GM23248 (cell line): ENCODE measurements around the gene MCOLN1. TPM values are rescaled to one million over a fixed set of nuclear protein-coding genes. Genes with fewer than 3 reads are reported as not detected.
A peak's percentile ranks its signal among the peaks of the same experiment; 100 is the strongest.

Source experiments
- DNase-seq: peaks from one replicate; pipeline ENCODE4 v3.0.0-alpha.2; 2015
- H2AFZ ChIP-seq: fragments of 200-600 bp; sonication (generic); 2 replicates; pipeline ENCODE4 v1.6.1; 2016; ENCODE audit warnings: antibody characterized with exemption
- H3F3A ChIP-seq: fragments of 200-600 bp; sonication (generic); 2 replicates; pipeline ENCODE4 v1.6.1; 2016; ENCODE audit warnings: mild to moderate bottlenecking, antibody characterized with exemption, mixed run types; ENCODE audit not compliant: insufficient read depth
- H3K27ac ChIP-seq: fragments of 200-600 bp; sonication (generic); 2 replicates; pipeline ENCODE4 v1.5.1; 2016; ENCODE audit warnings: mild to moderate bottlenecking
- H3K27me3 ChIP-seq: fragments of 200-600 bp; sonication (generic); replicated peaks from 2 replicates; pipeline ENCODE4 v1.6.1; 2016; ENCODE audit warnings: mild to moderate bottlenecking; ENCODE audit not compliant: insufficient read depth
- H3K36me3 ChIP-seq: fragments of 200-600 bp; sonication (generic); 2 replicates; pipeline ENCODE4 v1.6.1; 2016; ENCODE audit warnings: low read depth, mild to moderate bottlenecking
- H3K4me1 ChIP-seq: fragments of 200-600 bp; sonication (generic); 2 replicates; pipeline ENCODE4 v1.6.1; 2016; ENCODE audit warnings: mild to moderate bottlenecking; ENCODE audit not compliant: insufficient read depth
- H3K4me2 ChIP-seq: fragments of 200-600 bp; sonication (generic); one replicate; pipeline ENCODE4 v1.6.1; 2016; ENCODE audit warnings: mild to moderate bottlenecking; ENCODE audit not compliant: unreplicated experiment
- H3K4me3 ChIP-seq: fragments of 200-600 bp; sonication (generic); 2 replicates; pipeline ENCODE4 v1.5.1; 2016; ENCODE audit warnings: mild to moderate bottlenecking
- H3K79me2 ChIP-seq: fragments of 200-600 bp; sonication (generic); 2 replicates; pipeline ENCODE4 v1.6.1; 2016; ENCODE audit warnings: mild to moderate bottlenecking; ENCODE audit not compliant: insufficient read depth
- H3K9ac ChIP-seq: fragments of 200-600 bp; sonication (generic); 2 replicates; pipeline ENCODE4 v1.6.1; 2016; ENCODE audit warnings: mild to moderate bottlenecking
- H3K9me2 ChIP-seq: fragments of 200-600 bp; sonication (generic); 2 replicates; pipeline ENCODE4 v1.6.1; 2016; ENCODE audit warnings: mixed run types, mild to moderate bottlenecking, moderate library complexity; ENCODE audit not compliant: insufficient read depth
- H3K9me3 ChIP-seq: fragments of 200-600 bp; sonication (generic); one replicate; pipeline ENCODE4 v1.6.1; 2017; ENCODE audit warnings: low read depth
- H4K20me1 ChIP-seq: fragments of 200-600 bp; sonication (generic); 2 replicates; pipeline ENCODE4 v1.6.0; 2016; ENCODE audit not compliant: insufficient read depth
- EZH2 ChIP-seq: fragments of 200-600 bp; sonication (generic); IDR thresholded peaks from 2 replicates; pipeline ENCODE4 v1.6.1; 2018; ENCODE audit warnings: antibody characterized with exemption, mild to moderate bottlenecking; ENCODE audit not compliant: insufficient read depth, poor library complexity, severe bottlenecking
- EZH2phosphoT487 ChIP-seq: fragments of 200-600 bp; sonication (generic); IDR thresholded peaks from 2 replicates; pipeline ENCODE4 v1.6.1; 2018; ENCODE audit warnings: antibody characterized with exemption, moderate library complexity, mild to moderate bottlenecking, low read depth; ENCODE audit not compliant: insufficient read depth
- WGBS, 2 experiments: methylation state at CpG; one replicate each; pipeline ENCODE4 v1.1.6; 2015 to 2017; ENCODE audit warnings: low lambda C conversion rate in 2 of 2, low coverage in 1 of 2; ENCODE audit errors: missing lambda C conversion rate in 2 of 2; 5-methylcytosine and 5-hydroxymethylcytosine counted together
- in situ Hi-C: fragments of 300-500 bp; cut with MboI; formaldehyde crosslinking; loops from 2 replicates; pipeline ENCODE4 v1.15.0; 2020
- polyA plus RNA-seq: library from polyadenylated mRNA; unstranded; fragments of >200 nt; fragmentation: Nextera tagmentation; extraction: Ambion mirVana; gene quantifications from 2 replicates; pipeline ENCODE4 v1.2.1, GENCODE V29; 2016
- total RNA-seq: library from RNA; depleted of rRNA; stranded (reverse); fragments of >200 nt; shearing (Covaris generic); gene quantifications from 2 replicates; pipeline ENCODE4 v1.2.3, GENCODE V29; 2014

MCOLN1 gene
- total and polyA plus RNA-seq, 2 experiments from 2014 or later: 4.9 to 28.6 TPM

DNA sequence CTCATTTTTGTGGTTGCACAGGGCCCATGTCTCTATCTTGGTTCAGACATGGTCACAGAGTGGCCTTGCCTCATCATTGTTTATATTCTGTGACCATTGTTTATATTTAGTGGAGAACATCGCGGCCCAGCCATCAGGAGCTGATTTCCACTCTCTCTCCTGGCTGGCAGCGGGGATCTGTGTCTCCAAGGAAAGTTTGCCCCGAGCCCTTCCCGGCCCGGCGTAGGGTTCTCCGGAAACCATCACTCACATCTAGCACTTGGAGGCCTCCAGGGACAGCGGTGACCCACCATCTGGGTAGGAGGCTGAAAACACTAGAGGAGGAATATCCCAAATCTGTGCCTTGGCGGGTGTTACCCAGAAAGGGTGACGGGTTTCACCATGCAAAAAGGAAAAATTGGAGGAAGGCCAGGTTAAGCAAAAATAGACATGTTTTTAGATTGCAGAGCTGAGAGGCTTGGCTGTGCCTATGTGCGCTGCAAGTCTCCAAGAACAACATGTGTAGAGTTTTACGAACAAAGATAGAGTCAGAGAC lies 7.2 kb upstream of the MCOLN1 start:
- Histone ChIP-seq H3K4me3 (peak overlapping the region; percentile 75; the same call in 1 of the 2 replicates), H3K27ac (no peak overlapping the region), H3K4me1 (peaks cover 6% of the 10 kb centered on the region), H3K9me2 (no peaks in the 10 kb centered on the region), H4K20me1 (no peaks in the 10 kb centered on the region), H3K9me3 (no peaks in the 10 kb centered on the region), H3K36me3 (no peaks in the 10 kb centered on the region), H3F3A (no peaks in the 10 kb centered on the region), H3K4me2 (peak overlapping the region; percentile 99), H3K27me3 (no peaks in the 10 kb centered on the region), H3K9ac (peak overlapping the region; percentile 90), H2AFZ (peak overlapping the region; percentile 100), H3K79me2 (peaks cover 8% of the 10 kb centered on the region; the same call in 1 of the 2 replicates)
- DNase-seq: no peak
- 67% methylated on average over 13 of the region's 13 CpGs for WGBS, 2 experiments
- TF ChIP-seq EZH2: no peak
- TF ChIP-seq EZH2phosphoT487: no peak
- in situ Hi-C loops: no loop called here

DNA sequence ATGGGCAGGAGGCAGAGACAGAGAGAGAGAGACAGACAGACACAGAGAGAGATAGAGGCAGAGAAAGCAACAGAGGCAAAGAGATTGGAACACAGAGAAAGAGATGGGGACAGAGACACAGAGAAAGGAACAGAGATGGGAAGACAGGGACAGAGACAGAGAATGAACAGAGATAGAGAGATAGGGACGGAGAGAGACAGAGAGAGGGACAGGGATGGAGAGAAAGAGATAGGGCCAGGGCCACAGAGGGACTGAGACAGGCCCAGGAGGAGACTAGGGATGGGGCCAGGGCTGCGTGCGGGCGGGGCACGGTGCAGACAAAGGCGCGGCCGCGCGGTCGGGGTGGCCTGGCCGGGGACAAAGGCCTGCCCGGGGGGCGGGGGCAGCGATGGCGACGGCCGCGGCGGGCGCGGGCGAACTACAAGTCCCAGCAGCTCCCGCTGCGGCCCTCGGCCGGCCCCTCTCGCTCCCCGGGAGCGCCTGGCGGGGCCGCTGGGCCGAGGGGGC lies 6.7 kb upstream of the MCOLN1 start, which contains the start of gene ZNF358:
ZNF358 (plus strand) TSS at position 459 of the 507 bp plus-strand sequence. CDS start 3,140 bp downstream, outside the sequence.
- 2% methylated on average over 17 to 23 of the region's 33 CpGs for WGBS, 2 experiments
- peak within 1 kb of the TSS; percentile 95 for H3K9ac ChIP-seq
- peak; percentile 85 for DNase-seq
- no peak for TF ChIP-seq EZH2phosphoT487
- no peak for TF ChIP-seq EZH2
- peak within 1 kb of the TSS; percentile 80 for H3K4me3 ChIP-seq
- in situ Hi-C loops: no loop called here
- peak within 1 kb of the TSS; percentile 99 for H3K4me2 ChIP-seq
- H4K20me1 ChIP-seq: no peaks in the 10 kb centered on the region
- H3K36me3 ChIP-seq: no peaks in the 10 kb centered on the region
- H2AFZ ChIP-seq: peak within 1 kb of the TSS; percentile 100
- peaks cover 6% of the 10 kb centered on the region for H3K4me1 ChIP-seq
- no peaks in the 10 kb centered on the region for H3K9me3 ChIP-seq
- no peaks in the 10 kb centered on the region for H3K27me3 ChIP-seq
- no peaks in the 10 kb centered on the region for H3F3A ChIP-seq
- peaks cover 8% of the 10 kb centered on the region; the same call in 1 of the 2 replicates for H3K79me2 ChIP-seq
- H3K9me2 ChIP-seq: no peaks in the 10 kb centered on the region
- H3K27ac ChIP-seq: no peak within 1 kb of the TSS; the same call in 1 of the 2 replicates

DNA sequence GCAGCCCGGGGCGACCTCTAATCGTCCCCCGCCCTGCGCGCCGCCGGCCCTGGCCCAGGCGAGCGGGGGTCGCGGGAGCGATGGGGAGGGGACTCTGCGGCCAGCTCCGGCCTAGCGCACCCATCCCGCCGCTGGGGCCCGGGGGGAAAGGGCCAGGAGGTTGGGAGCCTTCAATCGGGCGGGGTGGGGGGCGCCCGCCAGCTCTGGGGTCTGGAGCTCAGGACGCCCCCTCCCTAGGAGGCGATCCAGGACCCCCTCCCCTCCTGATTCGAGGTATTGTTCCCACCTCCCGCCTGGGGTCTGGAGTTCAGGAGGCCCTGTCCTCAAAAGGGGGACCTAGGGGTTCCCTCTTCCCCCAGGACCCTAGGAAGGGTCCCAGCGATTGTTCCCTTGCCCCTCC lies 6.1 kb upstream of the MCOLN1 start:
- Histone ChIP-seq H3K36me3 (no peaks in the 10 kb centered on the region), H4K20me1 (no peaks in the 10 kb centered on the region), H3F3A (no peaks in the 10 kb centered on the region; the same call in 1 of the 2 replicates), H3K79me2 (peaks cover 8% of the 10 kb centered on the region; the same call in 1 of the 2 replicates), H3K9ac (peak overlapping the region; percentile 95), H3K9me2 (no peaks in the 10 kb centered on the region), H2AFZ (peak overlapping the region; percentile 64; the same call in 1 of the 2 replicates), H3K9me3 (no peaks in the 10 kb centered on the region), H3K4me1 (peaks cover 6% of the 10 kb centered on the region), H3K27me3 (no peaks in the 10 kb centered on the region), H3K27ac (no peak overlapping the region), H3K4me3 (peak overlapping the region; percentile 80), H3K4me2 (peak overlapping the region; percentile 80)
- 0 to 3% methylated on average over 4 to 19 of the region's 28 CpGs for WGBS, 2 experiments
- DNase-seq: peak; percentile 34
- TF ChIP-seq EZH2phosphoT487: no peak
- TF ChIP-seq EZH2: no peak
- in situ Hi-C loops: no loop called here

DNA sequence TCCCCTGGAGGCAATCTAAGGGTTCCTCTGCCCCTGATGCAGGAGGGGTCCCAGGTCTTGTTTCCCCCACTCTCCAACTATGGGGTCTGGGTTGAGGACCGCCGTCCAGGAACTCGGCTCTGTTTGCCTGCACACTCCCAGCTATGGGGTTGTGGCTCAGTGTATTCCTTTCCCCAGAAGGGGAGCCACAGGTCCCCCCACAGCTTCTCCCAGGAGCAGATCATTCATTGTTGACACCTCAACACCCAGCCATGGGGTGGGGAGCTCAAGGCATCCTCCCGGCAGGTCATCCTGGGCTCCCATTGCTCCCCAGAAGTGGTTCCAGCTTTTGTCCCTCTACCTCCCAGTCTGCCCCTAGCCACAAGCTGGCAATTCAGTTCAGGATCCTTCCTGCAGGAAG lies 5.5 kb upstream of the MCOLN1 start:
- peak; percentile 27 for DNase-seq
- H3K36me3 ChIP-seq: no peaks in the 10 kb centered on the region
- H3K9me2 ChIP-seq: no peaks in the 10 kb centered on the region
- WGBS, 2 experiments: 6 to 16% methylated on average over 4 of the region's 4 CpGs
- in situ Hi-C loops: no loop called here
- peak overlapping the region; percentile 64; the same call in 1 of the 2 replicates for H2AFZ ChIP-seq
- H3K4me3 ChIP-seq: peak overlapping the region; percentile 80
- H3K27me3 ChIP-seq: no peaks in the 10 kb centered on the region
- H3K9me3 ChIP-seq: no peaks in the 10 kb centered on the region
- H3K79me2 ChIP-seq: peaks cover 8% of the 10 kb centered on the region; the same call in 1 of the 2 replicates
- H4K20me1 ChIP-seq: no peaks in the 10 kb centered on the region
- peaks cover 6% of the 10 kb centered on the region for H3K4me1 ChIP-seq
- H3F3A ChIP-seq: no peaks in the 10 kb centered on the region; the same call in 1 of the 2 replicates
- H3K9ac ChIP-seq: peak overlapping the region; percentile 95
- H3K27ac ChIP-seq: no peak overlapping the region
- no peak for TF ChIP-seq EZH2phosphoT487
- no peak for TF ChIP-seq EZH2
- H3K4me2 ChIP-seq: peak overlapping the region; percentile 80
